IMR-90 (cell line): ENCODE data around the gene DNM3. TPM values are rescaled to one million over a fixed set of nuclear protein-coding genes. Genes with fewer than 3 reads are reported as not detected.

Experiments used
- ATAC-seq: fragments of 200-7000 bp; cut with Tn5 transposase; 2 replicates; pipeline ENCODE4 v1.9.1; 2020; ENCODE audit warnings: low read depth, mild to moderate bottlenecking, moderate library complexity
- BruUV-seq: library from RNA; stranded (reverse); fragments of 400-500 nt; replicated peaks from 2 replicates; lab custom pipeline; 2021; lab: Mats Ljungman, UMichigan
- CTCF ChIA-PET: fragments of 300-600 bp; formaldehyde crosslinking; extraction: SDS; loops from one replicate; lab custom pipeline; 2021; ENCODE audit warnings: antibody characterized with exemption; lab: Yijun Ruan, JAX
- POLR2A ChIA-PET: fragments of 300-600 bp; sonication (Branson Sonifier 250); formaldehyde crosslinking; loops from one replicate; lab custom pipeline; 2022; ENCODE audit warnings: antibody characterized with exemption; ENCODE audit not compliant: unreplicated experiment; lab: Charles Lee
- DNase-seq: peaks from one replicate; pipeline ENCODE4 v3.0.0; 2013
- H2AFZ ChIP-seq: replicated peaks from 2 replicates; pipeline ENCODE3; 2013; ENCODE audit warnings: low read length, mild to moderate bottlenecking; ENCODE audit not compliant: poor library complexity
- H2AK5ac ChIP-seq: 2 replicates; pipeline ENCODE4 v1.6.1; 2013; ENCODE audit warnings: low read depth, low read length, inconsistent platforms
- H2AK9ac ChIP-seq: replicated peaks from 2 replicates; pipeline ENCODE3; 2013; ENCODE audit warnings: mild to moderate bottlenecking, low read depth, low read length, moderate library complexity; ENCODE audit not compliant: poor library complexity
- H2BK120ac ChIP-seq: 2 replicates; pipeline ENCODE4 v1.6.1; 2013; ENCODE audit warnings: low read depth, low read length, inconsistent platforms
- H2BK15ac ChIP-seq: 3 replicates; pipeline ENCODE4 v1.6.1; 2013; ENCODE audit warnings: low read depth, low read length, inconsistent platforms
- H2BK20ac ChIP-seq: 2 replicates; pipeline ENCODE4 v1.6.1; 2013; ENCODE audit warnings: low read depth, mild to moderate bottlenecking, inconsistent platforms, low read length, moderate library complexity
- H2BK5ac ChIP-seq: 2 replicates; pipeline ENCODE4 v1.6.1; 2013; ENCODE audit warnings: mild to moderate bottlenecking, low read depth, low read length, inconsistent platforms; ENCODE audit not compliant: poor library complexity, severe bottlenecking
- H3K14ac ChIP-seq: replicated peaks from 2 replicates; pipeline ENCODE4 v1.6.1; 2013; ENCODE audit warnings: low read depth, low read length, inconsistent platforms
- H3K18ac ChIP-seq: 2 replicates; pipeline ENCODE4 v1.6.1; 2013; ENCODE audit warnings: low read depth, low read length, control low read depth
- H3K23ac ChIP-seq: 2 replicates; pipeline ENCODE4 v1.6.1; 2013; ENCODE audit warnings: low read depth, low read length, inconsistent platforms
- H3K27ac ChIP-seq: 2 replicates; pipeline ENCODE4 v1.5.1; 2013; ENCODE audit warnings: mild to moderate bottlenecking, control low read depth, low read length; ENCODE audit not compliant: insufficient read depth
- H3K27me3 ChIP-seq: 2 replicates; pipeline ENCODE4 v1.6.1; 2013; ENCODE audit warnings: low read length; ENCODE audit not compliant: control insufficient read depth, insufficient read depth
- H3K36me3 ChIP-seq: 2 replicates; pipeline ENCODE4 v1.6.1; 2013; ENCODE audit warnings: low read length, mixed read lengths; ENCODE audit not compliant: control insufficient read depth, insufficient read depth
- H3K4ac ChIP-seq: 2 replicates; pipeline ENCODE4 v1.6.1; 2013; ENCODE audit warnings: low read depth, low read length, inconsistent platforms
- H3K4me1 ChIP-seq: 2 replicates; pipeline ENCODE4 v1.6.1; 2013; ENCODE audit warnings: low read length, mixed read lengths; ENCODE audit not compliant: control insufficient read depth, insufficient read depth
- H3K4me2 ChIP-seq: 2 replicates; pipeline ENCODE4 v1.6.1; 2013; ENCODE audit warnings: low read depth, mild to moderate bottlenecking, control low read depth, low read length, moderate library complexity
- H3K4me3 ChIP-seq: 2 replicates; pipeline ENCODE4 v1.5.1; 2013; ENCODE audit warnings: low read depth, mild to moderate bottlenecking, control low read depth, low read length, moderate library complexity; ENCODE audit not compliant: insufficient read depth
- H3K56ac ChIP-seq: 2 replicates; pipeline ENCODE4 v1.6.1; 2013; ENCODE audit warnings: low read length, inconsistent platforms; ENCODE audit not compliant: insufficient read depth; ENCODE audit errors: extremely low read depth
- H3K79me1 ChIP-seq, 2 experiments: 2 replicates each; pipeline ENCODE4 v1.6.1; 2013; ENCODE audit warnings: low read length in 2 of 2, inconsistent platforms in 1 of 2, low read depth in 1 of 2
- H3K9ac ChIP-seq: 2 replicates; pipeline ENCODE4 v1.6.1; 2013; ENCODE audit warnings: low read depth, low read length, control low read depth
- H3K9me1 ChIP-seq: 2 replicates; pipeline ENCODE4 v1.6.1; 2013; ENCODE audit warnings: low read length, inconsistent platforms; ENCODE audit not compliant: insufficient read depth
- H3K9me3 ChIP-seq: 2 replicates; pipeline ENCODE4 v1.6.1; 2013; ENCODE audit warnings: low read length; ENCODE audit not compliant: control insufficient read depth, insufficient read depth
- H4K20me1 ChIP-seq: 2 replicates; pipeline ENCODE4 v1.6.1; 2013; ENCODE audit warnings: low read length, inconsistent platforms; ENCODE audit not compliant: insufficient read depth
- H4K5ac ChIP-seq: 2 replicates; pipeline ENCODE4 v1.6.1; 2013; ENCODE audit warnings: mild to moderate bottlenecking, low read depth, low read length, control low read depth
- H4K8ac ChIP-seq, 2 experiments: 2 replicates each; pipeline ENCODE4 v1.6.1; 2013; ENCODE audit warnings: low read depth in 2 of 2, low read length in 2 of 2, control low read depth in 1 of 2, inconsistent platforms in 1 of 2
- H4K91ac ChIP-seq: 2 replicates; pipeline ENCODE4 v1.6.1; 2013; ENCODE audit warnings: low read depth, low read length, inconsistent platforms; ENCODE audit not compliant: insufficient read depth
- BHLHE40 ChIP-seq: fragments of 150-350 bp; IDR thresholded peaks from 2 replicates; pipeline ENCODE4 v1.6.1; 2016; ENCODE audit warnings: mild to moderate bottlenecking, low read depth, low read length
- CEBPB ChIP-seq: IDR thresholded peaks from 2 replicates; pipeline ENCODE4 v1.6.1; 2012; ENCODE audit warnings: low read depth, low read length, improper control_type of control experiment
- CHD1 ChIP-seq: IDR thresholded peaks from 2 replicates; pipeline ENCODE4 v1.6.1; 2012; ENCODE audit warnings: low read depth, low read length, improper control_type of control experiment
- CTCF ChIP-seq: conservative IDR thresholded peaks from 2 replicates; pipeline ENCODE4 v1.5.1; 2012; ENCODE audit warnings: mild to moderate bottlenecking, low read depth, low read length, improper control_type of control experiment
- FOS ChIP-seq: fragments of 150-350 bp; IDR thresholded peaks from 2 replicates; pipeline ENCODE4 v1.6.1; 2016; ENCODE audit warnings: low read depth, low read length
- MAFK ChIP-seq: IDR thresholded peaks from 2 replicates; pipeline ENCODE4 v1.6.1; 2012; ENCODE audit warnings: low read depth, low read length, improper control_type of control experiment
- MAZ ChIP-seq: IDR thresholded peaks from 2 replicates; pipeline ENCODE4 v1.6.1; 2012; ENCODE audit warnings: low read depth, mild to moderate bottlenecking, low read length, improper control_type of control experiment, moderate library complexity, borderline replicate concordance
- MXI1 ChIP-seq: IDR thresholded peaks from 2 replicates; pipeline ENCODE4 v1.6.1; 2012; ENCODE audit warnings: low read depth, mild to moderate bottlenecking, low read length, moderate library complexity, borderline replicate concordance
- NFE2L2 ChIP-seq: fragments of 150-350 bp; IDR thresholded peaks from 2 replicates; pipeline ENCODE4 v1.6.1; 2016; ENCODE audit warnings: low read depth, mild to moderate bottlenecking, low read length
- POLR2A ChIP-seq: IDR thresholded peaks from 2 replicates; pipeline ENCODE4 v1.6.1; 2012; ENCODE audit warnings: mild to moderate bottlenecking, low read depth, low read length
- RAD21 ChIP-seq: IDR thresholded peaks from 2 replicates; pipeline ENCODE4 v1.6.1; 2012; ENCODE audit warnings: low read length, improper control_type of control experiment
- RFX5 ChIP-seq: IDR thresholded peaks from 2 replicates; pipeline ENCODE4 v1.8.0; 2012; ENCODE audit warnings: low read depth, mild to moderate bottlenecking, low read length, moderate library complexity
- SMC3 ChIP-seq: fragments of 150-350 bp; IDR thresholded peaks from 2 replicates; pipeline ENCODE4 v1.6.1; 2016; ENCODE audit warnings: low read depth, mild to moderate bottlenecking, antibody characterized with exemption, low read length, moderate library complexity
- WGBS, 2 experiments: methylation state at CpG; one replicate each; pipeline versions ENCODE4 v1.1.5 to v1.1.7; 2013; ENCODE audit warnings: missing lambda C conversion rate in 2 of 2; ENCODE audit not compliant: insufficient read length in 1 of 2; ENCODE audit errors: extremely low coverage in 2 of 2; 5-methylcytosine and 5-hydroxymethylcytosine counted together
- dilution Hi-C: fragments of 300-500 bp; cut with HindIII; formaldehyde crosslinking; loops from one replicate; pipeline ENCODE4 v1.14.3; 2018; ENCODE audit warnings: low sequenced_read_pairs; ENCODE audit not compliant: unreplicated experiment
- in situ Hi-C: fragments of 300-500 bp; cut with MboI; formaldehyde crosslinking; loops from 3 replicates; pipeline ENCODE4 v1.14.3; 2019; ENCODE audit warnings: low sequenced_read_pairs, inconsistent platforms, mixed read lengths
- intact Hi-C: fragments of 100-400 bp; cut with micrococcal nuclease; formaldehyde crosslinking; loops from 2 replicates; pipeline ENCODE4 v1.10.0; 2022
- polyA plus RNA-seq, 3 experiments: library from polyadenylated mRNA; depleted of rRNA; stranded (reverse); fragments of >200 nt; gene quantifications; 2 replicates each; pipeline ENCODE4 v1.2.3, GENCODE V29; 2012; ENCODE audit warnings: low replicate concordance in 1 of 3
- total RNA-seq: library from RNA; depleted of rRNA; stranded (reverse); fragments of >200 nt; gene quantifications from 2 replicates; pipeline ENCODE4 v1.2.3, GENCODE V29; 2012
- TF ChIP-seq, protein P1 (sequence below): fragments of 150-350 bp; IDR thresholded peaks from 2 replicates; pipeline ENCODE4 v1.6.1; 2016; ENCODE audit warnings: low read depth, mild to moderate bottlenecking, low read length, moderate library complexity, borderline replicate concordance

Gene DNM3
- total and polyA plus RNA-seq, 2 of the 4 experiments (the other 2 are of a cell fraction): 0.36 TPM

DNA sequence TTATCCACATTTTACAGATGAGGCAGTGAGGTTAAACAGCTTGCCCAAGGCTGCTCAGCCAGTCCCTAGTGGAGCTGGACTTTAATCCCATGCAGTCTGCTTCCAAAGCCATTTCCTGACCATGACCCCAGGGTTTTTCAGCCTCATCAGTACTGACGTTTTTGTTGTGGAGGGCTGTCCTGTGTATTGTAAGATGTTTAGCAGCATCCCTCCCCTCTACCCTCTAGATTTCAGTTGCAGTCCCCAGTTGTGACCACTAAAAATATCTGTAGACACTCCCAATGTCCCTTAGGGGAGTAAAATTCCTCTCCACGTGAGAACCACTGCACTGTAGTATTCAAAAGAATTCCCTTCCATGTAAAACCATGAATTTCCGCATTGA is 549.0 kb downstream of the DNM3 start:
- Histone ChIP-seq H3K56ac (no peak overlapping the region), H2AK9ac (no peak overlapping the region), H3K9ac (no peak overlapping the region), H4K91ac (no peak overlapping the region), H3K27ac (no peak overlapping the region), H3K23ac (no peak overlapping the region), H3K14ac (no peak overlapping the region), H4K20me1 (no peaks in the 10 kb centered on the region), H3K9me1 (0 out of 2 replicates have a peak, but pooled peaks cover 4% of the 10 kb centered on the region), H4K5ac (no peak overlapping the region), H3K4me1 (peaks cover 5% of the 10 kb centered on the region), H4K8ac (no peak overlapping the region), H2AFZ (no peak overlapping the region), H3K27me3 (no peaks in the 10 kb centered on the region), H3K79me1 (no peaks in the 10 kb centered on the region), H3K4me2 (no peak overlapping the region), H2AK5ac (0 out of 2 replicates have a peak overlapping the region, but pooled peaks have one; percentile 30), H2BK5ac (no peak overlapping the region), H2BK15ac (no peak overlapping the region), H3K4me3 (no peak overlapping the region), H3K36me3 (no peaks in the 10 kb centered on the region), H3K18ac (no peak overlapping the region), H3K4ac (no peak overlapping the region), H2BK20ac (no peak overlapping the region), H2BK120ac (no peak overlapping the region), H3K9me3 (no peaks in the 10 kb centered on the region)
- no peak for TF ChIP-seq MXI1
- TF ChIP-seq CEBPB: no peak
- no peak for TF ChIP-seq NFE2L2
- TF ChIP-seq CHD1: no peak
- TF ChIP-seq RAD21: no peak
- TF ChIP-seq BHLHE40: no peak
- TF ChIP-seq RFX5: no peak
- TF ChIP-seq POLR2A: no peak
- TF ChIP-seq FOS: no peak
- TF ChIP-seq MAFK: no peak
- TF ChIP-seq SMC3: no peak
- TF ChIP-seq MAZ: no peak
- TF ChIP-seq CTCF: no peak
- TF ChIP-seq, protein P1, sequence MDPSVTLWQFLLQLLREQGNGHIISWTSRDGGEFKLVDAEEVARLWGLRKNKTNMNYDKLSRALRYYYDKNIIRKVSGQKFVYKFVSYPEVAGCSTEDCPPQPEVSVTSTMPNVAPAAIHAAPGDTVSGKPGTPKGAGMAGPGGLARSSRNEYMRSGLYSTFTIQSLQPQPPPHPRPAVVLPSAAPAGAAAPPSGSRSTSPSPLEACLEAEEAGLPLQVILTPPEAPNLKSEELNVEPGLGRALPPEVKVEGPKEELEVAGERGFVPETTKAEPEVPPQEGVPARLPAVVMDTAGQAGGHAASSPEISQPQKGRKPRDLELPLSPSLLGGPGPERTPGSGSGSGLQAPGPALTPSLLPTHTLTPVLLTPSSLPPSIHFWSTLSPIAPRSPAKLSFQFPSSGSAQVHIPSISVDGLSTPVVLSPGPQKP: no peak
- POLR2A ChIA-PET: no interaction called here
- DNase-seq (no peak), ATAC-seq (no peak)
- CTCF ChIA-PET: interaction anchor here (1.2 to 1.3 kb wide), 2 partner anchors 242 to 248 kb away, joined by 3 read pairs; no protein-coding TSS in a partner anchor
- dilution Hi-C loops (no loop called here), in situ Hi-C loops (loop anchor here (10.0 kb wide), 1 partner anchor 245 kb away; no protein-coding TSS in a partner anchor), intact Hi-C loops (no loop called here)
- no CpG with 5 or more reads among the region's 3 CpGs for WGBS, 2 experiments
- BruUV-seq: no TSS peak
